ENCODE measurements around the gene HLA-DRB5. TPM values are rescaled to one million over a fixed set of nuclear protein-coding genes. Genes with fewer than 3 reads are reported as not detected.
"Not testable (repeated sequence)": the region's sequence is repeated elsewhere in the genome, so short reads cannot be mapped to it uniquely, and the experiment has no call there.

HLA-DRB5 gene
- total RNA-seq, 1 experiment from 2014 or later: not detected

DNA sequence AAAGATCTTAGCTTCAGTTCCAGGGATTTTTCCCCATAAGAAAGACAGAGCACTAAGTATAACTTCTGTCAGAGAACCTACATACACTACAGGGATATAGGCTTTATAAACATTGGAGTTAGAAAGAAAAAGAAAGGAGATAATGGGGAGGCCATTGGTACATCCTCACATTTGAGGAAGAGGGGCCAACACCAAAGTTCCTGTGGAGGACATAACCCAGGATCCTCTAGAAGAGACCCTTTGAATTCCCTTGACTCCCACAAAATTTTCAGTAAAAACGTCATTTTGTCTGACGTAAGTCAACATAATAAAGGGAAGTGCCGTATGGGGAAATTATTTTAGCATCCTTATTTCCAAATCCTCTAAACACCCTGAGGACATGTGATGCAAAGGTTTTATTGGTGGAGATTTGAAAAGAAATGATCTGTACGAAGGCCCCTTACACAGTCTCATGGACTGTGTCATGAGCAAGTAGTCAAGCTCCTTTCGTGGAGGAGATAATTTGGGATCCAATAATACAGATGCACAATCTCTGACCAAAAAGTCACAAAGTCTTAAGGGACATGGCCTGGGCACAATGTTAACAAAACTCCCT lies 57.2 kb downstream of the HLA-DRB5 start:
- no peaks in the 10 kb centered on the region for H3K36me3 ChIP-seq (ENCODE audit: control insufficient read depth, insufficient read depth, low read length)
- POLR2A ChIA-PET: no interaction called here
- H3K27ac Mint-ChIP-seq (ENCODE audit: unreplicated experiment): no peak overlapping the region
- BruUV-seq (replicated peaks): no TSS peak
- H3K4me1 ChIP-seq: no peaks in the 10 kb centered on the region
- no peaks in the 10 kb centered on the region for H3K27me3 ChIP-seq (replicated peaks; ENCODE audit: control insufficient read depth, insufficient read depth, low read length)
- CTCF ChIA-PET: no interaction called here
- TF ChIP-seq, protein P1, sequence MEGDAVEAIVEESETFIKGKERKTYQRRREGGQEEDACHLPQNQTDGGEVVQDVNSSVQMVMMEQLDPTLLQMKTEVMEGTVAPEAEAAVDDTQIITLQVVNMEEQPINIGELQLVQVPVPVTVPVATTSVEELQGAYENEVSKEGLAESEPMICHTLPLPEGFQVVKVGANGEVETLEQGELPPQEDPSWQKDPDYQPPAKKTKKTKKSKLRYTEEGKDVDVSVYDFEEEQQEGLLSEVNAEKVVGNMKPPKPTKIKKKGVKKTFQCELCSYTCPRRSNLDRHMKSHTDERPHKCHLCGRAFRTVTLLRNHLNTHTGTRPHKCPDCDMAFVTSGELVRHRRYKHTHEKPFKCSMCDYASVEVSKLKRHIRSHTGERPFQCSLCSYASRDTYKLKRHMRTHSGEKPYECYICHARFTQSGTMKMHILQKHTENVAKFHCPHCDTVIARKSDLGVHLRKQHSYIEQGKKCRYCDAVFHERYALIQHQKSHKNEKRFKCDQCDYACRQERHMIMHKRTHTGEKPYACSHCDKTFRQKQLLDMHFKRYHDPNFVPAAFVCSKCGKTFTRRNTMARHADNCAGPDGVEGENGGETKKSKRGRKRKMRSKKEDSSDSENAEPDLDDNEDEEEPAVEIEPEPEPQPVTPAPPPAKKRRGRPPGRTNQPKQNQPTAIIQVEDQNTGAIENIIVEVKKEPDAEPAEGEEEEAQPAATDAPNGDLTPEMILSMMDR (IDR thresholded peaks at IDR 0.05; ENCODE audit: insufficient read depth in 1 of 2, low read depth in 1 of 2, low read length in 1 of 2, severe bottlenecking in 1 of 2, unreplicated experiment in 1 of 2): no peak
- intact Hi-C loops (cut with micrococcal nuclease; ENCODE audit: unreplicated experiment): no loop called here
- peaks cover 12% of the 10 kb centered on the region for H3K27me3 Mint-ChIP-seq (ENCODE audit: insufficient read depth, unreplicated experiment)
- no peak for DNase-seq
- no peaks in the 10 kb centered on the region for H3K9me3 Mint-ChIP-seq (ENCODE audit: unreplicated experiment)
- H3K4me3 Mint-ChIP-seq (ENCODE audit: unreplicated experiment): no peak overlapping the region
- H3K9me3 ChIP-seq: no peaks in the 10 kb centered on the region
- H3K36me3 Mint-ChIP-seq (ENCODE audit: insufficient read depth, unreplicated experiment): no peaks in the 10 kb centered on the region
- H3K4me1 Mint-ChIP-seq (ENCODE audit: low read depth, unreplicated experiment): no peaks in the 10 kb centered on the region
- no peak overlapping the region for H3K4me3 ChIP-seq (ENCODE audit: low read depth, low read length)

DNA sequence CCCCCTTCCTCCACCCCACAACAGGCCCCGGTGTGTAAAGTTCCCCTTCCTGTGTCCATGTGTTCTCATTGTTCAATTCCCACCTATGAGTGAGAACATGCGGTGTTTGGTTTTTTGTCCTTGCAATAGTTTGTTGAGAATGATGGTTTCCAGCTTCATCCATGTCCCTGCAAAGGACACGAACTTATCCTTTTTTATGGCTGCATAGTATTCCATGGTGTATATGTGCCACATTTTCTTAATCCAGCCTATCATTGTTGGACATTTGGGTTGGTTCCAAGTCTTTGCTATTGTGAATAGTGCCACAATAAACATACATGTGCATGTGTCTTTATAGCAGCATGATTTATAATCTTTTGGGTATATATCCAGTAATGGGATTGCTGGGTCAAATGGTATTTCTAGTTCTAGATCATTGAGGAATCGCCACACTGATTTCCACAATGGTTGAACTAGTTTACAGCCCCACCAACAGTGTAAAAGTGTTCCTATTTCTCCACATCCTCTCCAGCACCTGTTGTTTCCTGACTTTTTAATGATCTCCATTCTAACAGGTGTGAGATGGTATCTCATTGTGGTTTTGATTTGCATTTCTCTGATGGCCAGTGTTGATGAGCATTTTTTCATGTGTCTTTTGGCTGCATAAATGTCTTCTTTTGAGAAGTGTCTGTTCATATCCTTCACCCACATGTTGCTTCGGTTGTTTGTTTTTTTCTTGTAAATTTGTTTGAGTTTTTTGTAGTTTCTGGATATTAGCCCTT lies 62.2 kb downstream of the HLA-DRB5 start:
- H3K9me3 ChIP-seq; DNase-seq; H3K4me1 ChIP-seq; H3K4me3 Mint-ChIP-seq (ENCODE audit: unreplicated experiment); H3K4me3 ChIP-seq (ENCODE audit: low read depth, low read length); POLR2A ChIA-PET; H3K27me3 ChIP-seq (replicated peaks; ENCODE audit: control insufficient read depth, insufficient read depth, low read length); H3K4me1 Mint-ChIP-seq (ENCODE audit: low read depth, unreplicated experiment); CTCF ChIA-PET; H3K36me3 ChIP-seq (ENCODE audit: control insufficient read depth, insufficient read depth, low read length); BruUV-seq (replicated peaks); H3K27ac Mint-ChIP-seq (ENCODE audit: unreplicated experiment); intact Hi-C loops (cut with micrococcal nuclease; ENCODE audit: unreplicated experiment); H3K36me3 Mint-ChIP-seq (ENCODE audit: insufficient read depth, unreplicated experiment): not testable (repeated sequence)
- Mint-ChIP-seq H3K27me3 (ENCODE audit: insufficient read depth, unreplicated experiment) (peaks cover 20% of the 10 kb centered on the region), H3K9me3 (ENCODE audit: unreplicated experiment) (peaks cover 22% of the 10 kb centered on the region)

Other genes starting within 250 kb of the HLA-DRB5 start
- gene TSBP1, start 158.4 kb downstream of the HLA-DRB5 start, total RNA-seq (2022): not detected in 2 replicates
- gene BTNL2, start 123.1 kb downstream of the HLA-DRB5 start, total RNA-seq (2022): not detected in 2 replicates
- gene HLA-DRA, start 90.4 kb downstream of the HLA-DRB5 start, total RNA-seq (2022): not detected in 2 replicates
- gene HLA-DRB1, start 59.6 kb upstream of the HLA-DRB5 start, total RNA-seq (2022): not detected in 2 replicates
- gene HLA-DQA1, start 107.1 kb upstream of the HLA-DRB5 start, total RNA-seq (2022): not detected in 2 replicates
- gene HLA-DQB1, start 136.4 kb upstream of the HLA-DRB5 start, total RNA-seq (2022): not detected in 2 replicates
- gene HLA-DQA2, start 211.1 kb upstream of the HLA-DRB5 start, total RNA-seq (2022): not detected in 2 replicates
- not detected in 2 replicates for gene HLA-DQB2, start 233.2 kb upstream of the HLA-DRB5 start, total RNA-seq (2022)